Neutrophil (primary cell): ENCODE data around the gene PXMP2.

Source experiments
- H3K27ac ChIP-seq: fragments of 200-600 bp; sonication (generic); 2 replicates; pipeline ENCODE4 v1.5.1; 2016; ENCODE audit warnings: mild to moderate bottlenecking, moderate library complexity
- H3K27me3 ChIP-seq: fragments of 200-600 bp; sonication (generic); 2 replicates; pipeline ENCODE4 v1.6.0; 2016; ENCODE audit warnings: mild to moderate bottlenecking
- H3K36me3 ChIP-seq: fragments of 200-600 bp; sonication (generic); 2 replicates; pipeline ENCODE4 v1.5.1; 2017
- H3K4me1 ChIP-seq, 2 experiments: fragments of 200-600 bp in 1 of 2; sonication (generic) in 1 of 2; 1 replicate in 1 of 2; 2 replicates in 1 of 2; pipeline versions ENCODE4 v1.5.1 to v1.6.1; 2013 to 2016; ENCODE audit warnings: low read depth in 1 of 2, low read length in 1 of 2, mild to moderate bottlenecking in 1 of 2, moderate library complexity in 1 of 2; ENCODE audit not compliant: control insufficient read depth in 1 of 2, insufficient read depth in 1 of 2
- H3K4me3 ChIP-seq, 2 experiments: fragments of 200-600 bp in 1 of 2; sonication (generic) in 1 of 2; 1 replicate in 1 of 2; 2 replicates in 1 of 2; pipeline ENCODE4 v1.5.1; 2013 to 2016; ENCODE audit warnings: low read depth in 1 of 2, low read length in 1 of 2, mild to moderate bottlenecking in 1 of 2, moderate library complexity in 1 of 2
- H3K9me3 ChIP-seq: fragments of 200-600 bp; sonication (generic); 2 replicates; pipeline ENCODE4 v1.5.1; 2016
- TF ChIP-seq, protein P1 (sequence below): fragments of 200-600 bp; sonication (generic); IDR thresholded peaks from 2 replicates; pipeline ENCODE4 v1.5.1; 2016; ENCODE audit warnings: antibody characterized with exemption

Gene PXMP2

DNA sequence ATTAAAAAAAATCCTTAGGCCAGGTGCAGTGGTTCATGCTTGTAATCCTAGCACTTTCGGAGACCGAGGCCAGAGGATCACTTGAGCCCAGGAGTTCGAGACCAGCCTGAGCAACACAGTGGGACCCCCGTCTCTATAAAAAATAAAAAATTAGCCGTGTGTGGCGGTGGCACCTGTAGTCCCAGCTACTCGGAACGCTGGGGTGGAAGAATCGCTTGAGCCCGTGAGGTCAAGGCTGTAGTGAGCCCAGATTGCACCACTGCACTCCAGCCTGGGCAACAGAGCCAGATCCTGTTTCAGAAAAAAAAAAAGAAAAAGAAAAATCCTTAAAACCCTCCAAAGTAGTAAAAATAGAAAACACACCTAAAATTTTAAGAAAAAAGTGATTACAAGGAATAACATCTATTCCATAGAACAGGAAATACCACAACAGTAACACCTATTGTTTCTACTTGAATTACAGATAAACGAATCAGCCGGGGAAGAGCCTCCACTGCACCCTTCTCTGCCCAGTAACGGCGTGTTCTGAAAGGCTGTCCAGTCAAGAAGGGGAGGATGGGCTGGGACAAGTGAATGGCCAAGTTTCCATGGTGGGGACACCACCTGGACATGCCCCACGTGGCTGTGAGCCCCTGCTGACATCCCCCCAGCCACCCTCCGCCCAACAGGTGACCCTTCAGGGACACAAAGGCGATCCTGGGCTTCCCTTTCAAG lies 18.1 kb upstream of the PXMP2 start:
- TF ChIP-seq, protein P1, sequence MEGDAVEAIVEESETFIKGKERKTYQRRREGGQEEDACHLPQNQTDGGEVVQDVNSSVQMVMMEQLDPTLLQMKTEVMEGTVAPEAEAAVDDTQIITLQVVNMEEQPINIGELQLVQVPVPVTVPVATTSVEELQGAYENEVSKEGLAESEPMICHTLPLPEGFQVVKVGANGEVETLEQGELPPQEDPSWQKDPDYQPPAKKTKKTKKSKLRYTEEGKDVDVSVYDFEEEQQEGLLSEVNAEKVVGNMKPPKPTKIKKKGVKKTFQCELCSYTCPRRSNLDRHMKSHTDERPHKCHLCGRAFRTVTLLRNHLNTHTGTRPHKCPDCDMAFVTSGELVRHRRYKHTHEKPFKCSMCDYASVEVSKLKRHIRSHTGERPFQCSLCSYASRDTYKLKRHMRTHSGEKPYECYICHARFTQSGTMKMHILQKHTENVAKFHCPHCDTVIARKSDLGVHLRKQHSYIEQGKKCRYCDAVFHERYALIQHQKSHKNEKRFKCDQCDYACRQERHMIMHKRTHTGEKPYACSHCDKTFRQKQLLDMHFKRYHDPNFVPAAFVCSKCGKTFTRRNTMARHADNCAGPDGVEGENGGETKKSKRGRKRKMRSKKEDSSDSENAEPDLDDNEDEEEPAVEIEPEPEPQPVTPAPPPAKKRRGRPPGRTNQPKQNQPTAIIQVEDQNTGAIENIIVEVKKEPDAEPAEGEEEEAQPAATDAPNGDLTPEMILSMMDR = no peak
- H3K27me3 ChIP-seq = no peaks in the 10 kb centered on the region
- no peak overlapping the region for H3K4me3 ChIP-seq
- H3K27ac ChIP-seq = no peak overlapping the region
- H3K4me1 ChIP-seq = peaks cover 25 to 29% of the 10 kb centered on the region in 2 experiments
- no peaks in the 10 kb centered on the region for H3K9me3 ChIP-seq
- H3K36me3 ChIP-seq = peaks cover 64% of the 10 kb centered on the region

DNA sequence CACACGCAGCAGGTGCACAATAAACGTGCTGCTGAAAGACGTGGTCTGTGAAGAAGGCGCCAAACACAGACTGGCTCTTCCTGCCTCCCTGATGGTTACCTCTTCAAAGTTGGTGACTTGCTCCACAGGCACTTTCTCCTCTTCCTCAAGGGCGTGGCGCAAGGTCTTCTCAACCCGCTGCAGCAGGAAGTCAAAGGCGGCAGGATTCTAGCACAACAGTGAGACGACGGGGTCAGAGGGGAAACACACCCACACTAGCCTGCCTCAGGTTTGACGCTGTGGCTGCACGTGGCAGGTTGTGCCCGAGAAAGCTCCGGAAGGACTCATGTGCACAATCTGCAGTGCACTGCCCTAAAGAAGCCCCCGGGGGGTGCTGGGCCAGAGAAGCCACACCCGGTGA lies 15.3 kb upstream of the PXMP2 start:
- peaks cover 80% of the 10 kb centered on the region for H3K36me3 ChIP-seq
- H3K27me3 ChIP-seq = no peaks in the 10 kb centered on the region
- H3K4me1 ChIP-seq = peaks cover 8 to 12% of the 10 kb centered on the region in 2 experiments
- no peaks in the 10 kb centered on the region for H3K9me3 ChIP-seq
- H3K4me3 ChIP-seq = no peak overlapping the region
- peak overlapping the region; percentile 57 for H3K27ac ChIP-seq
- TF ChIP-seq, protein P1 = no peak

DNA sequence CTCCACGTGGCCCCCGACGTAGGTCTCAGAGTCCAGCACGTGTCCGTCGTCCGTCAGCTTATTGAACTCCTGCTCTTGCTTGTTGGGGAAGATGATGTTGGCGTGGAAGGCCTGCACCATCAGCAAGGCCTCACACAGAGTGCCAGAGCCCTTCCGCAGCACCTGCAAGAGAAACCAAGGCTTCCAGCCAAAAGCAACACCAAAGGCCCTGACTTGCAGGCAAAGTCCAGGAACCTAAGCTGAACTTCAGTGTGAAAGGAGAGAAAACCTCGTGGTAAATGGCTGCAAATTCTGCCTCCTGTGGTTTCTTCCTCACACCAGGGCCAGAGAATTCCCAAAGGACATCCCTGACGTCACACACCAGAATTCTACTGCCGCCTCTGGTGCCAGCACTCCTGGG lies 14.7 kb upstream of the PXMP2 start:
- Histone ChIP-seq H3K27ac (no peak overlapping the region), H3K36me3 (peaks cover 80% of the 10 kb centered on the region), H3K27me3 (no peaks in the 10 kb centered on the region), H3K9me3 (no peaks in the 10 kb centered on the region), H3K4me3 (no peak overlapping the region), H3K4me1 (peaks cover 8 to 12% of the 10 kb centered on the region in 2 experiments)
- TF ChIP-seq, protein P1 = no peak

DNA sequence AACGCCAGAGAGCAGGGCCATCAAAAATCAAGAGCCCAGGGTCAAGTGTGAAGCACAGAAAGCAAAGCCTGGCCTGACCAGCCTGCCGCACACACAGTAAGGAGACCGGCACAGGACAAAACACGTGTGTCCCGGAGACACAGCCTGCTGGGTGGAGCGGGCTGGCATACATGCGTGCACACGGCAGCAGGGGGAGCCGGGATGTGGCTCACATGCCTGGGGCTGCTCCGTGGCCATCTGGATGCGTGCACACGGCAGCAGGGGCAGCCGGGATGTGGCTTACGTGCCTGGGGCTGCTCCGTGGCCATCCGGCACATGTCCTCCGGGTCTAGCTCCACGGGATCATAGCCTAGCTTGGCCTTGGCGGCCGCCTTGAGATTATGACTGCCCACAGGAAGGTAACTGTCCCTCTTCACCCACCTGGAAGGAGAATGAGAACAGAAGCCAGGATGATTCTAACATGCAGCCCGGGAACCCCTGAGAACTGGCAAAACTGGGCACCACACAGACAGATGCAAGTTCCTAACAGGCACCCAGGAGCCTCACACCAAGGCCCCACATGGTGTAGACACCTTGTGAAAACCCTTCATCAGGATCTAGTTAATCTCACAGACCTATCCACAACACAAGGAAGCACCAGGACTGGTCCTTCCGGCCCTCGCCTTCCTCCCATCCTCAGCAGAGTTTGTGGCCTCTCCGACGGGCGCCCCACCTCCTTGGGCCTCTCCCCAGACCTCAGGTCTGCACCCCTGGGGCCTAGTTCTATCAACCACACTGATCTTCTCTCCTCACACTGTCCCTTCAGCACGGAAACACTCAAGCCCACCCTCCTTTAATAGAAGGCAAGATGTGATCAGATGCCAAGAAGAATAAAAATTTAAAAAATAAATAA lies 13.9 kb upstream of the PXMP2 start:
- no peaks in the 10 kb centered on the region for H3K27me3 ChIP-seq
- H3K36me3 ChIP-seq = peaks cover 80% of the 10 kb centered on the region
- H3K9me3 ChIP-seq = no peaks in the 10 kb centered on the region
- H3K27ac ChIP-seq = no peak overlapping the region
- TF ChIP-seq, protein P1 = no peak
- H3K4me3 ChIP-seq = no peak overlapping the region
- peaks cover 8 to 12% of the 10 kb centered on the region in 2 experiments for H3K4me1 ChIP-seq

DNA sequence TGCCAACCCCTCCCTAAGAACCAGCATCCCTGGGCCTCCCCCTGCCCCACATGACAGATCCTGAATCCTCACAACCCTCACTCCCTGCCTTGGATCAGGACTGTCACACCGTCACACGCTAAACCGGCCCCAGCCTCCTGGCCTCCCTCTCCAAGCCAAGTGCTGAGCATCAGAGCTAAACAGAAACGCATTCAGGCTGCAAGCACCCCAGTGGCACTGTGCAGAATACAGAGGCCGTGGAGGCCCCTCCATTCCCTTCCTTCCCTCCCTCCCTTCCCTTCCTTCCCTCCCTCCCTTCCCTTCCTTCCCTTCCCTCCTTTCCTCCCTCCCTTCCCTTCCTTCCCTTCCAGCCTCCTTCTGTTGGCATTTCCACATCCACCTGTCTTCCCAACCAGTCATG lies 12.8 kb upstream of the PXMP2 start:
- Histone ChIP-seq H3K27me3 (no peaks in the 10 kb centered on the region), H3K9me3 (no peaks in the 10 kb centered on the region), H3K4me3 (no peak overlapping the region), H3K27ac (no peak overlapping the region), H3K4me1 (peaks cover 8 to 12% of the 10 kb centered on the region in 2 experiments), H3K36me3 (peaks cover 84% of the 10 kb centered on the region)
- TF ChIP-seq, protein P1 = no peak
